Purkinje cell (primary cell): ENCODE results near the gene LAMB3. TPM values are rescaled to one million over a fixed set of nuclear protein-coding genes. Genes with fewer than 3 reads are reported as not detected.

ENCODE experiments used
- polyA plus RNA-seq: library from polyadenylated mRNA; unstranded; fragments of >200 nt; fragmentation: Nextera tagmentation; gene quantifications from 2 replicates; pipeline ENCODE4 v1.2.1, GENCODE V29; 2014

LAMB3 gene
- polyA plus RNA-seq: 0.10 and 0.19 TPM in 2 replicates

GRCh38 chr1:209652121-209652735 is at the start of gene LAMB3:
Gene LAMB3 (minus strand): TSS chr1:209652425. CDS start chr1:209650944, 1,481 bp downstream.

GRCh38 chr1:209674957-209675564 is 22.8 kb upstream of the LAMB3 start, which contains the start of gene G0S2:
Gene G0S2 (plus strand): TSS chr1:209675412. CDS start chr1:209675685, 273 bp downstream.

GRCh38 chr1:209583408-209583807 is 68.8 kb downstream of the LAMB3 start, which contains the start of gene CAMK1G:
Gene CAMK1G (plus strand): TSS chr1:209583714. CDS start chr1:209594984, 11,270 bp downstream.

Other genes starting within 250 kb of the LAMB3 start
- 3.0 and 12.7 TPM in 2 replicates for gene CAMK1G, start 68.7 kb downstream of the LAMB3 start, polyA plus RNA-seq
- gene G0S2, start 23.0 kb upstream of the LAMB3 start, polyA plus RNA-seq: 1.0 TPM in 1 of 2 replicates, not detected in the other
- gene HSD11B1, start 52.4 kb upstream of the LAMB3 start, polyA plus RNA-seq: not detected in 2 replicates
- 1.3 TPM in 1 of 2 replicates, not detected in the other for gene TRAF3IP3, start 103.6 kb upstream of the LAMB3 start, polyA plus RNA-seq
- 6.6 and 14.4 TPM in 2 replicates for gene C1orf74, start 132.1 kb upstream of the LAMB3 start, polyA plus RNA-seq
- gene IRF6, start 153.7 kb upstream of the LAMB3 start, polyA plus RNA-seq: 45.5 and 58.1 TPM in 2 replicates
- 2.7 and 4.0 TPM in 2 replicates for gene UTP25, start 175.5 kb upstream of the LAMB3 start, polyA plus RNA-seq